Measurements from ENCODE around the gene ACBD5.

Gene ACBD5

DNA sequence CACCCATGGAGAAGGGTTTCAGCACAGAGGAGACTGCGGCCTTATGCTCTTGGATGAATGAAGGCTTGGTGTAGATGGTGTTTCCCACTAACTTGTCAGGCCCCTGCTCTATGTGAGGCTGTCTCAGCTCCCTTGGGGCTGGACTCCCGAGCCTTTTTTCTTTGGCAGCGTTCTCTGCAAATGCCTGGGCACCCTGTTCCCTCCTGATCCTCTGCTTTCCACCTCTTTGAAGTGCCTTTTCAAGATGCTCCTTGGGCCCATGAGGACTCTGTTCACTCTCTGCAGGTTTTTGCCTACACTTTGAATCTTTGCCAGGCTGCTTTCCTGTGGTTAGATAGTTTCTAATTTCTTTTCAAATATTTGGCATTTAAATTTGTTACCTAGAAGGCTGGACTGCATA, 6.8 kb upstream of the ACBD5 start (continued):
- TF ChIP-seq, protein P1, sequence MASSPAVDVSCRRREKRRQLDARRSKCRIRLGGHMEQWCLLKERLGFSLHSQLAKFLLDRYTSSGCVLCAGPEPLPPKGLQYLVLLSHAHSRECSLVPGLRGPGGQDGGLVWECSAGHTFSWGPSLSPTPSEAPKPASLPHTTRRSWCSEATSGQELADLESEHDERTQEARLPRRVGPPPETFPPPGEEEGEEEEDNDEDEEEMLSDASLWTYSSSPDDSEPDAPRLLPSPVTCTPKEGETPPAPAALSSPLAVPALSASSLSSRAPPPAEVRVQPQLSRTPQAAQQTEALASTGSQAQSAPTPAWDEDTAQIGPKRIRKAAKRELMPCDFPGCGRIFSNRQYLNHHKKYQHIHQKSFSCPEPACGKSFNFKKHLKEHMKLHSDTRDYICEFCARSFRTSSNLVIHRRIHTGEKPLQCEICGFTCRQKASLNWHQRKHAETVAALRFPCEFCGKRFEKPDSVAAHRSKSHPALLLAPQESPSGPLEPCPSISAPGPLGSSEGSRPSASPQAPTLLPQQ (tag by site-specific recombination; IDR thresholded peaks at IDR 0.05), result no peak

DNA sequence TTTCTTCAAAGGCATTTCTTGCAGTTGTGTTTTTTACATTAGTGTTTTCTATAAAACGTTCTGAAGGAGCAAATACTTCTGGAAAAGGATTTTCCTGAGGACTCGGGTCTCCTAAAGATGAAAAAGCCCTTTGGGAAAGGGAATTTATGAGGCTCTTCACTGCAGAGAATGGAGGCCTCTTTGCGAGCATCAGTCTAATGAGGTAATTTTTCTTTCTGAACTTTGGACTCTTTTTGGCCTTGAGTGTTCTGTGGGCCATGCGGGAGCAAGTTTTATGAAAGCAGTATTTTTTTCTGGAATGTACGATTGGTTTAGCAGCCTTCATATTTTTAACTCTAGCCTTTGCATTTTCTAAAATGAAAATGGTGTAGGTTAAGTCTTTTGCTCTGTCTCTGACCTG, 6.4 kb upstream of the ACBD5 start:
- Histone ChIP-seq H3K9me3 (ENCODE audit: control insufficient read depth, insufficient read depth, low read depth, low read length) (no peaks in the 10 kb centered on the region), H3K27ac (ENCODE audit: extremely low read depth, low read depth, low read length) (no peak overlapping the region), H3K36me3 (ENCODE audit: control insufficient read depth in 2 of 2, insufficient read depth in 1 of 2, low read length in 2 of 2) (no peaks in the 10 kb centered on the region), H3K4me1 (ENCODE audit: control insufficient read depth, insufficient read depth, low read length) (no peaks in the 10 kb centered on the region), H3K4me3 (ENCODE audit: low read depth, low read length) (no peak overlapping the region)
- no peak for TF ChIP-seq SCRT2 (tag by site-specific recombination; IDR thresholded peaks at IDR 0.05)
- no peak for TF ChIP-seq ZNF274 (IDR thresholded peaks at IDR 0.05; ENCODE audit: low read length)
- no peak for TF ChIP-seq ZNF274 (tag by site-specific recombination; IDR thresholded peaks at IDR 0.05; ENCODE audit: borderline replicate concordance)
- TF ChIP-seq ZNF184 (tag by site-specific recombination; IDR thresholded peaks at IDR 0.05), result no peak
- no peak for TF ChIP-seq TRIM28 (IDR thresholded peaks at IDR 0.05; ENCODE audit: borderline replicate concordance, low read length)
- TF ChIP-seq ZNF133 (tag by site-specific recombination; IDR thresholded peaks at IDR 0.05), result no peak
- TF ChIP-seq ZNF146 (tag by site-specific recombination; IDR thresholded peaks at IDR 0.05), result no peak
- TF ChIP-seq ZNF530 (tag by site-specific recombination; IDR thresholded peaks at IDR 0.05; ENCODE audit: low read depth), result no peak
- TF ChIP-seq ZNF10 (tag by site-specific recombination; IDR thresholded peaks at IDR 0.05), result no peak
- TF ChIP-seq ZNF555 (tag by site-specific recombination; conservative IDR thresholded peaks at IDR 0.05), result no peak
- no peak for TF ChIP-seq SETDB1 (IDR thresholded peaks at IDR 0.05; ENCODE audit: insufficient read length, low read length)
- no peak for TF ChIP-seq ZNF354C (tag by site-specific recombination; IDR thresholded peaks at IDR 0.05; ENCODE audit: borderline replicate concordance, low read depth)
- TF ChIP-seq OSR2 (tag by site-specific recombination; IDR thresholded peaks at IDR 0.05), result no peak
- no peak for TF ChIP-seq ZNF155 (tag by site-specific recombination; IDR thresholded peaks at IDR 0.05)
- TF ChIP-seq ZNF585B (tag by site-specific recombination; IDR thresholded peaks at IDR 0.05), result no peak
- no peak for TF ChIP-seq ZNF426 (tag by site-specific recombination; IDR thresholded peaks at IDR 0.05)
- ChIA-PET POLR2A (no interaction called here), CTCF (no interaction called here)

DNA sequence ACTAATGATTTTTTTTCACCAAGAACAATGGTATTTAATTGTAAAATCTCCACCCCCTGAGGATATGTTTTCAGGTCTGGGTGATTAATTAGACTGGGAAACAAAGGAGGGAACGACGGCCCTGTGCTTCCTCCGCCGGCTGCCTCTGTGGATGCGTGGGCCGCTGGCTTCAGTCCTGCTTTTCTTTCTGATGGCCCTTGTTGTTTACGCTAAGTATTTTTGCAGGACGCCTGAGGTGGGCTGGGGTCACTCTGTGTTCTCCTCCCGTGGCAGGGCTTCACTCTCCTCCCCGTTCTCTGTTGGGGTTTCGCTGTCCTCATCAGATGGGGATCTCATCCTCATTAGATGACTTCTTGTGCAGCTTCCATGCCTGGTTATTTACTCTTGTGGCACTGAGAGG, 5.2 kb upstream of the ACBD5 start:
- H3K4me1 ChIP-seq (ENCODE audit: control insufficient read depth, insufficient read depth, low read length), result no peaks in the 10 kb centered on the region
- H3K9me3 ChIP-seq (ENCODE audit: control insufficient read depth, insufficient read depth, low read depth, low read length), result no peaks in the 10 kb centered on the region
- H3K4me3 ChIP-seq (ENCODE audit: low read depth, low read length), result no peak overlapping the region
- no peak overlapping the region for H3K27ac ChIP-seq (ENCODE audit: extremely low read depth, low read depth, low read length)
- CTCF ChIA-PET, result no interaction called here
- H3K36me3 ChIP-seq (ENCODE audit: control insufficient read depth in 2 of 2, insufficient read depth in 1 of 2, low read length in 2 of 2), result no peaks in the 10 kb centered on the region
- POLR2A ChIA-PET, result no interaction called here
- no peak for TF ChIP-seq ZEB2 (tag by site-specific recombination; IDR thresholded peaks at IDR 0.05)
- no peak for TF ChIP-seq ZNF792 (tag by site-specific recombination; IDR thresholded peaks at IDR 0.05)
- TF ChIP-seq ZNF521 (tag by site-specific recombination; IDR thresholded peaks at IDR 0.05), result no peak
- TF ChIP-seq, protein P2, sequence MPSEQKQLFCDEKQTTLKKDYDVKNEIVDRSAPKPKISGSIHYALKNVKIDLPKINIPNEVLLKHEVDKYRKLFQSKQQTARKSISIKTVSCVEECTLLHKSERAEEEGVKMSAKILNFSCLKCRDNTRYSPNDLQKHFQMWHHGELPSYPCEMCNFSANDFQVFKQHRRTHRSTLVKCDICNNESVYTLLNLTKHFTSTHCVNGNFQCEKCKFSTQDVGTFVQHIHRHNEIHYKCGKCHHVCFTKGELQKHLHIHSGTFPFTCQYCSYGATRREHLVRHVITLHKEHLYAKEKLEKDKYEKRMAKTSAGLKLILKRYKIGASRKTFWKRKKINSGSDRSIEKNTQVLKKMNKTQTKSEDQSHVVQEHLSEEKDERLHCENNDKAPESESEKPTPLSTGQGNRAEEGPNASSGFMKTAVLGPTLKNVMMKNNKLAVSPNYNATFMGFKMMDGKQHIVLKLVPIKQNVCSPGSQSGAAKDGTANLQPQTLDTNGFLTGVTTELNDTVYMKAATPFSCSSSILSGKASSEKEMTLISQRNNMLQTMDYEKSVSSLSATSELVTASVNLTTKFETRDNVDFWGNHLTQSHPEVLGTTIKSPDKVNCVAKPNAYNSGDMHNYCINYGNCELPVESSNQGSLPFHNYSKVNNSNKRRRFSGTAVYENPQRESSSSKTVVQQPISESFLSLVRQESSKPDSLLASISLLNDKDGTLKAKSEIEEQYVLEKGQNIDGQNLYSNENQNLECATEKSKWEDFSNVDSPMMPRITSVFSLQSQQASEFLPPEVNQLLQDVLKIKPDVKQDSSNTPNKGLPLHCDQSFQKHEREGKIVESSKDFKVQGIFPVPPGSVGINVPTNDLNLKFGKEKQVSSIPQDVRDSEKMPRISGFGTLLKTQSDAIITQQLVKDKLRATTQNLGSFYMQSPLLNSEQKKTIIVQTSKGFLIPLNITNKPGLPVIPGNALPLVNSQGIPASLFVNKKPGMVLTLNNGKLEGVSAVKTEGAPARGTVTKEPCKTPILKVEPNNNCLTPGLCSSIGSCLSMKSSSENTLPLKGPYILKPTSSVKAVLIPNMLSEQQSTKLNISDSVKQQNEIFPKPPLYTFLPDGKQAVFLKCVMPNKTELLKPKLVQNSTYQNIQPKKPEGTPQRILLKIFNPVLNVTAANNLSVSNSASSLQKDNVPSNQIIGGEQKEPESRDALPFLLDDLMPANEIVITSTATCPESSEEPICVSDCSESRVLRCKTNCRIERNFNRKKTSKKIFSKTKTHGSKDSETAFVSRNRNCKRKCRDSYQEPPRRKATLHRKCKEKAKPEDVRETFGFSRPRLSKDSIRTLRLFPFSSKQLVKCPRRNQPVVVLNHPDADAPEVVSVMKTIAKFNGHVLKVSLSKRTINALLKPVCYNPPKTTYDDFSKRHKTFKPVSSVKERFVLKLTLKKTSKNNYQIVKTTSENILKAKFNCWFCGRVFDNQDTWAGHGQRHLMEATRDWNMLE (tag by site-specific recombination; conservative IDR thresholded peaks at IDR 0.05; ENCODE audit: low read depth), result no peak
- TF ChIP-seq ZNF184 (tag by site-specific recombination; IDR thresholded peaks at IDR 0.05), result no peak
- TF ChIP-seq ZNF16 (tag by site-specific recombination; IDR thresholded peaks at IDR 0.05; ENCODE audit: low read depth), result no peak
- TF ChIP-seq ZNF621 (tag by site-specific recombination; IDR thresholded peaks at IDR 0.05), result no peak
- no peak for TF ChIP-seq ZBTB8A (tag by site-specific recombination; IDR thresholded peaks at IDR 0.05)
- TF ChIP-seq, protein P3, sequence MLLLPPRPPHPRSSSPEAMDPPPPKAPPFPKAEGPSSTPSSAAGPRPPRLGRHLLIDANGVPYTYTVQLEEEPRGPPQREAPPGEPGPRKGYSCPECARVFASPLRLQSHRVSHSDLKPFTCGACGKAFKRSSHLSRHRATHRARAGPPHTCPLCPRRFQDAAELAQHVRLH (tag by site-specific recombination; IDR thresholded peaks at IDR 0.05), result no peak
- TF ChIP-seq, protein P4, sequence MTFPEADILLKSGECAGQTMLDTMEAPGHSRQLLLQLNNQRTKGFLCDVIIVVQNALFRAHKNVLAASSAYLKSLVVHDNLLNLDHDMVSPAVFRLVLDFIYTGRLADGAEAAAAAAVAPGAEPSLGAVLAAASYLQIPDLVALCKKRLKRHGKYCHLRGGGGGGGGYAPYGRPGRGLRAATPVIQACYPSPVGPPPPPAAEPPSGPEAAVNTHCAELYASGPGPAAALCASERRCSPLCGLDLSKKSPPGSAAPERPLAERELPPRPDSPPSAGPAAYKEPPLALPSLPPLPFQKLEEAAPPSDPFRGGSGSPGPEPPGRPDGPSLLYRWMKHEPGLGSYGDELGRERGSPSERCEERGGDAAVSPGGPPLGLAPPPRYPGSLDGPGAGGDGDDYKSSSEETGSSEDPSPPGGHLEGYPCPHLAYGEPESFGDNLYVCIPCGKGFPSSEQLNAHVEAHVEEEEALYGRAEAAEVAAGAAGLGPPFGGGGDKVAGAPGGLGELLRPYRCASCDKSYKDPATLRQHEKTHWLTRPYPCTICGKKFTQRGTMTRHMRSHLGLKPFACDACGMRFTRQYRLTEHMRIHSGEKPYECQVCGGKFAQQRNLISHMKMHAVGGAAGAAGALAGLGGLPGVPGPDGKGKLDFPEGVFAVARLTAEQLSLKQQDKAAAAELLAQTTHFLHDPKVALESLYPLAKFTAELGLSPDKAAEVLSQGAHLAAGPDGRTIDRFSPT (tag by site-specific recombination; IDR thresholded peaks at IDR 0.05), result no peak
- TF ChIP-seq ZNF629 (tag by site-specific recombination; IDR thresholded peaks at IDR 0.05), result no peak
- TF ChIP-seq ZNF560 (tag by site-specific recombination; IDR thresholded peaks at IDR 0.05; ENCODE audit: borderline replicate concordance), result no peak
